Mesodermal cell (in vitro differentiated cells): ENCODE data around the gene ZNF74.
"Not testable (repeated sequence)": the region's sequence is repeated elsewhere in the genome, so short reads cannot be mapped to it uniquely, and the experiment has no call there.

Experiments
- H3K27ac ChIP-seq: 2 replicates; pipeline ENCODE4 v1.7.0; 2013; ENCODE audit warnings: mild to moderate bottlenecking, low read depth, low read length, moderate library complexity; ENCODE audit not compliant: severe bottlenecking
- H3K36me3 ChIP-seq: 2 replicates; pipeline ENCODE4 v1.7.1; 2013; ENCODE audit warnings: mild to moderate bottlenecking, low read length, moderate library complexity; ENCODE audit not compliant: control insufficient read depth, insufficient read depth
- H3K4me1 ChIP-seq: one replicate; pipeline ENCODE4 v1.7.1; 2013; ENCODE audit warnings: mild to moderate bottlenecking, low read length; ENCODE audit not compliant: insufficient read depth, control insufficient read depth, poor library complexity, severe bottlenecking
- H3K4me3 ChIP-seq: 2 replicates; pipeline ENCODE4 v1.7.0; 2013; ENCODE audit warnings: low read length, control low read depth, mild to moderate bottlenecking; ENCODE audit not compliant: insufficient read depth, poor library complexity, severe bottlenecking; ENCODE audit errors: extremely low read depth
- H3K9me3 ChIP-seq: 2 replicates; pipeline ENCODE4 v1.7.1; 2013; ENCODE audit warnings: mild to moderate bottlenecking, low read length, moderate library complexity; ENCODE audit not compliant: control insufficient read depth
- WGBS, 2 experiments: methylation state at CpG; one replicate each; pipeline ENCODE4 v1.1.5; 2013; ENCODE audit warnings: missing lambda C conversion rate in 2 of 2; ENCODE audit not compliant: insufficient coverage in 2 of 2; 5-methylcytosine and 5-hydroxymethylcytosine counted together

Gene ZNF74

DNA sequence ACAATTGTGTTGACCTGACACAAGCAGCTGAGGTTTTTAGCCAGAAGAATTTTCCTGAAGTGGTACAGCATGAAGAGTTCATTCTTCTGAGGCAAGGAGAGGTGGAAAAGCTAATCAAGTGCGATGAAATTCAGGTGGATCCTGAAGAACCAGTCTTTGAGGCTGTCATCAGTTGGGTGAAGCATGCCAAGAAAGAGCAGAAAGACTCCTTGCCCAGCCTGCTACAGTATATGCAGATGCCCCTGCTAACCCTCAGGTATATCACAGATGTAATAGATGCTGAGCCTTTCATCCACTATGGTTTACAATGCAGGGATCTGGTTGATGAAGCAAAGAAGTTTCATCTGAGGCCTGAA lies 56.6 kb downstream of the ZNF74 start:
- H3K27ac ChIP-seq: no peak overlapping the region
- WGBS, 2 experiments: 92 to 100% methylated on average over 1 of the region's 1 CpG
- H3K36me3 ChIP-seq: peaks cover 13% of the 10 kb centered on the region
- H3K9me3 ChIP-seq: no peaks in the 10 kb centered on the region
- no peak overlapping the region for H3K4me3 ChIP-seq
- no peaks in the 10 kb centered on the region for H3K4me1 ChIP-seq

DNA sequence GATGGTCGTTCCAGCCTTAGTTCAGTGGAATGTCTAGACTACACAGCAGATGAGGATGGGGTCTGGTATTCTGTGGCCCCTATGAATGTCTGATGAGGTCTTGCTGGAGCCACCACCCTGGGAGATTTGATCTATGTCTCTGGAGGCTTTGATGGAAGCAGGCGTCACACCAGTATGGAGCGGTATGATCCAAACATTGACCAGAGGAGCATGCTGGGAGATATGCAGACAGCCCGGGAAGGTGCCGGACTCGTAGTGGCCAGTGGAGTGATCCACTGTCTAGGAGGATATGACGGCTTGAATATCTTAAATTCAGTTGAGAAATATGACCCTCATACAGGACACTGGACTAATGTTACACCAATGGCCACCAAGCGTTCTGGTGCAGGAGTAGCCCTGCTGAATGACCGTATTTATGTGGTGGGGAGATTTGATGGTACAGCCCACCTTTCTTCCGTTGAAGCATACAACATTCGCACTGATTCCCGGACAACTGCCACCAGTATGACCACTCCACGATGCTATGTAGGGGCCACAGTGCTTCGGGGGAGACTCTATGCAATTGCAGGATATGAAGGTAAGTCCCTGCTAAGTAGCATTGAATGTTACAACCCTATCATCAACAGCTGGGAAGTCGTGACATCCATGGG lies 57.3 kb downstream of the ZNF74 start:
- H3K4me1 ChIP-seq, H3K9me3 ChIP-seq, H3K36me3 ChIP-seq, H3K27ac ChIP-seq, H3K4me3 ChIP-seq: not testable (repeated sequence)
- WGBS, 2 experiments: 96 to 97% methylated on average over 11 to 12 of the region's 15 CpGs

DNA sequence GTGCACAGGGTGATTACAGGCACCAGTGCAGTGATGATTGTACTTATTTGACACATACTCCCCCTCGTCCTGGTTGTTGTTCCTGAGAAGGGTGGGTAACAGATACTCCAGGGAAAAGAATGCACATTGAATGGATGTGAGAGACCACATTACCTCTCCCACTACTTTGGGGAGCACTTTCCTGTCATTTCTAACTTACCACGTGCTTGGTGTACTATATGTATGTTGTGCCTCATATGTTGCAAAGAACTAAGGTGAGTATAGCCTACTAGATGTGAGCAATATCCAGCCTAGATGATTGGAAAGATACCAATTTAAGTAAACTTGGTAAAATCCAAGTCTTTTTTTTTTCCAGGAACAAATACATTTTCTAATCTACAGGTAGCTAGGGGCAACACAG lies 58.0 kb downstream of the ZNF74 start:
- 100% methylated on average over 1 of the region's 2 CpGs; no CpG with 5 or more reads in 1 of the 2 experiments for WGBS, 2 experiments

DNA sequence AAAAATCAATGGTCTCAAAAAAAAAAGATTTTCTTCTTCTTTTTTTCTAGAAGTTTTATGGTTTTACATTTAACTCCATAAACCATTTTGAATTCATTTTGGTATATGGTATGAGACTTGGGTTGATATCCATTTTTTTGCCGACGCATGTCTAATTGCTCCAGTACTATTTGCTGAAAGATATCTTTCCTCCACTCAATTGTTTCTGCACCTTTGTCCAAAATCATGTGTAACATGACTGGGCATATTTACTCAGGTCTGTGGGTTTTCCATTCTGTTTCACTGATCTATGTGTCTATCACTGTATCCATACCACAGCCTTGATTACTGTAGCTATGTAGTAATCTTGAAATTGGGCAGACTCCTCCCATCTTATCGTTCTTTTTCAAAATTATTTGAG lies 59.3 kb downstream of the ZNF74 start:
- no peak overlapping the region for H3K4me3 ChIP-seq
- H3K4me1 ChIP-seq: peaks cover 4% of the 10 kb centered on the region
- peaks cover 11% of the 10 kb centered on the region for H3K36me3 ChIP-seq
- 75% methylated on average over 2 of the region's 3 CpGs; no CpG with 5 or more reads in 1 of the 2 experiments for WGBS, 2 experiments
- H3K9me3 ChIP-seq: no peaks in the 10 kb centered on the region
- H3K27ac ChIP-seq: no peak overlapping the region

More for the DNA sequence above, 58.0 kb downstream of the ZNF74 start:
- Histone ChIP-seq H3K4me3 (no peak overlapping the region), H3K36me3 (peaks cover 7% of the 10 kb centered on the region), H3K4me1 (peaks cover 4% of the 10 kb centered on the region), H3K27ac (no peak overlapping the region), H3K9me3 (no peaks in the 10 kb centered on the region)

DNA sequence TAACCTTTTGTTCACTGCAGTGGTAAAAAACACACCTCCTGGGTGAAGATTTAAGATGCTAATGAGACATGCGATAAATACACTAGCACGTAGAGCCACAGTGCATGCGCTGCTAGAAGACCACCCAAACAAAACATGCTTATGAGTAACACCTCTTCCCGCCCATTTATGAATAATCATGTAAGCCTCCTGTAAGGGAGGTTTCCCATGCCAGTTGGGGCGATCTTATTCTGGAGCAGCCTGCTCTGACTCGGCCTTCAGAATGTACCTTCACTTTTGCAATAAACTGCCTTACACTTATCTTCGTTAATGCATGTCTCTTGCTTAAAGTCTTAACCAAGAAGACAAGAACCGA lies 61.7 kb downstream of the ZNF74 start:
- 82 to 92% methylated on average over 5 of the region's 8 CpGs for WGBS, 2 experiments
- H3K4me1 ChIP-seq: peaks cover 4% of the 10 kb centered on the region
- H3K4me3 ChIP-seq: no peak overlapping the region
- H3K9me3 ChIP-seq: no peaks in the 10 kb centered on the region
- peaks cover 14% of the 10 kb centered on the region for H3K36me3 ChIP-seq
- no peak overlapping the region for H3K27ac ChIP-seq

DNA sequence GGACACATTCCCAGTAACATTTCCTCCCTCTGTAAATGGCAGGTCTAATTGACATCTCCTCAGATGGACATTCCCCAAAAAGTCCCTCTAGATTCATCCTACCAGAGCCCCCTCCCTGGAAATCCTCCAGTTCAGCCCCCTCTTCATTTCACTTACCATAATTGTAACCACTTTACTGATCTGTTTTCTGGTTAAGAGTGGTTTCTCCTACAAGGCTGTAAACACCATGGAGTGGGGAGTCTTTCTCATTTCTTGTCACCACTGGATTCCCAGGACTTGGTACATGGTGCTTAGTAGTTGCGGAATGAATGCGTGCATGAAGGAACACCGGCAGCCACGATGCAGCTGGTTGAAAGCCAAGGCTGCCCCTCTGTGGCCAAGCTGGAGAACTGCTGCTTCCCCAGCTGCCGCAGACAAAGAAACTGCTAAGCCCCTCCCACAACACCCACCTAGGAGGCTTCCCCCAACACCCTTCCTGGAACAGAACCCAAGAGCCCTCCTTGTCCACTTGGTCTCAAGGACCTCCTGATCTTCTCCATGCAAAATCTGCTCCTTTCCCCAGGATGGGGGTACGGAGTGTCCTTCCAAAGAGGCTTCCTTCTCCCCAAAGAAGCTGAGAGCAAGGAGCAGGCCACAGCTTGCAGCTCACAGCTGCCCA lies 62.2 kb downstream of the ZNF74 start:
- WGBS, 2 experiments: 8 to 37% methylated on average over 3 to 5 of the region's 6 CpGs
- H3K9me3 ChIP-seq: no peaks in the 10 kb centered on the region
- peaks cover 4% of the 10 kb centered on the region for H3K4me1 ChIP-seq
- no peak overlapping the region for H3K4me3 ChIP-seq
- H3K27ac ChIP-seq: peak overlapping the region; percentile 66
- peaks cover 18% of the 10 kb centered on the region for H3K36me3 ChIP-seq

DNA sequence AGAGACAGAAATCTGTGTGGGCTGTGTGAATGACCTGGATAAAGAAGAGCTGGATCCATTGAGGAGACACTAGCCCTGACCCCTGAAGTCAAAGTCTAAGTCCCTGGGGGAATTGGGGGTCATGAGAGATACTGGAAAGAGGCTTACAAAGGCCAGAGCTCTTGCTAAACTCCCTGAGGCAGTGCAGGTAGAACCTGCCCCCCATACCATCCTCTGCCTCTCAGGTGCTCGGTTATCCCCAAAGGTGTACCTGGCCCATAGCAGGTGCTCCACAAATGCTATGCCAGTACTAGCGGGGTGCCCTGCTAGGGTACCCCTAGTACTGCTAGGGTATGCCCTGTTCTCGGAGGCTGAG lies 62.7 kb downstream of the ZNF74 start:
- no peak overlapping the region for H3K4me3 ChIP-seq
- 91 to 100% methylated on average over 3 of the region's 3 CpGs for WGBS, 2 experiments
- no peaks in the 10 kb centered on the region for H3K9me3 ChIP-seq
- H3K27ac ChIP-seq: peak overlapping the region; percentile 66
- peaks cover 17% of the 10 kb centered on the region for H3K36me3 ChIP-seq
- H3K4me1 ChIP-seq: peaks cover 4% of the 10 kb centered on the region

DNA sequence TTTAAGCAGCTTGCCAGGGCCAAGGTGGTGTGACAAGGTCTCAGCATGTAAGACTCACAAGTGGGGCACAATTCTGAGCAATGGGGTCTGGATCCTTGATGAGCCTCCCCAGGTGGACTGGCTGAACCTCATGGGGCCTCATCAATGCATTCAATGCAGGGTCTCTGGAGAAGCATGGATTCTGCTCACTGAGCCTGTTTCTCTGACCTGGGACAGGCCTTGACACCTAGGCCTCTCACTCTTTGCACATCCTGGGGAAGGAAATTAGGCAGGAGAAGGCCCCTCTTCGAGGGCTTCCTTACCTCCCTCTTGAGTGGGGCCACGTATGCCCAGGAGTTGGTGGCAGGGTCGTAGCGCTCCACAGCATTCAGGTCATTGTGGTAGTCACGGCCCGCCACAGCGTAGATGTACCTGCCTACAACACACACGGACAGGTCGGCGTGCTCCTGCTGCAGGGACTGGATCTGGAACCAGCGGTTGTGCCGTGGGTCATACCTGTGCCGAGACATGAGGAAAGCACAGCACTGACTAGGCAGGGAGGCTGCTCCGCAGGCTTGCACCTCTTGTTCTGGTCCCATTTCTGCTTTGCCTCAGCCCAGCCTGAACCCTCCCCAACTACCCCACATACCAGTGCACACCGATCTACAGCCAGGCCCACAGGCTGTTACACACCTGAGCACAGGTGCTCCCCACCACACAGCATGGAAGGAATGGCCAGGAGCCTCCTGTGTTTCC lies 63.7 kb downstream of the ZNF74 start:
- Histone ChIP-seq H3K36me3 (peaks cover 16% of the 10 kb centered on the region), H3K4me1 (peaks cover 4% of the 10 kb centered on the region), H3K9me3 (no peaks in the 10 kb centered on the region), H3K4me3 (no peak overlapping the region), H3K27ac (no peak overlapping the region)
- WGBS, 2 experiments: 95% methylated on average over 15 of the region's 15 CpGs
